Mesendoderm (in vitro differentiated cells): Measurements from ENCODE around the gene KCP.

Experiments
- DNase-seq: peaks from one replicate; pipeline ENCODE4 v3.0.0; 2013
- H2AK5ac ChIP-seq: 2 replicates; pipeline ENCODE4 v1.6.1; 2013; ENCODE audit warnings: low read length, inconsistent platforms
- H2BK120ac ChIP-seq: 2 replicates; pipeline ENCODE4 v1.6.1; 2013; ENCODE audit warnings: low read depth, mild to moderate bottlenecking, low read length, moderate library complexity, mixed read lengths
- H2BK15ac ChIP-seq: replicated peaks from 2 replicates; pipeline ENCODE4 v1.6.1; 2013; ENCODE audit warnings: low read depth, mild to moderate bottlenecking, moderate library complexity
- H2BK5ac ChIP-seq: 2 replicates; pipeline ENCODE4 v1.6.1; 2013; ENCODE audit warnings: low read length, inconsistent platforms
- H3K18ac ChIP-seq: 2 replicates; pipeline ENCODE4 v1.6.1; 2013; ENCODE audit warnings: mild to moderate bottlenecking, low read length, mixed read lengths
- H3K23ac ChIP-seq: one replicate; pipeline ENCODE4 v1.6.1; 2013; ENCODE audit warnings: low read length
- H3K27ac ChIP-seq: 2 replicates; pipeline ENCODE4 v1.5.1; 2013; ENCODE audit warnings: low read depth, mild to moderate bottlenecking, inconsistent platforms, low read length, moderate library complexity
- H3K27me3 ChIP-seq: 2 replicates; pipeline ENCODE4 v1.6.1; 2013; ENCODE audit warnings: low read length, control low read depth, mild to moderate bottlenecking, inconsistent platforms; ENCODE audit not compliant: insufficient read depth, poor library complexity
- H3K36me3 ChIP-seq: 2 replicates; pipeline ENCODE4 v1.6.1; 2013; ENCODE audit warnings: low read length, inconsistent platforms; ENCODE audit not compliant: control insufficient read depth, insufficient read depth
- H3K4ac ChIP-seq: one replicate; pipeline ENCODE4 v1.6.1; 2013; ENCODE audit warnings: low read depth, mild to moderate bottlenecking, low read length, moderate library complexity
- H3K4me1 ChIP-seq: 2 replicates; pipeline ENCODE4 v1.6.1; 2013; ENCODE audit warnings: low read depth, low read length, inconsistent platforms; ENCODE audit not compliant: control insufficient read depth
- H3K4me2 ChIP-seq: 2 replicates; pipeline ENCODE4 v1.6.1; 2013; ENCODE audit warnings: low read length
- H3K4me3 ChIP-seq: 2 replicates; pipeline ENCODE4 v1.5.1; 2013; ENCODE audit warnings: mild to moderate bottlenecking, low read length
- H3K56ac ChIP-seq: one replicate; pipeline ENCODE4 v1.6.1; 2013; ENCODE audit warnings: low read length
- H3K79me1 ChIP-seq: 2 replicates; pipeline ENCODE4 v1.6.1; 2013; ENCODE audit warnings: low read length, inconsistent platforms
- H3K79me2 ChIP-seq: 2 replicates; pipeline ENCODE4 v1.6.1; 2013; ENCODE audit warnings: mild to moderate bottlenecking, low read length; ENCODE audit not compliant: control insufficient read depth, insufficient read depth
- H3K9ac ChIP-seq: 2 replicates; pipeline ENCODE4 v1.6.1; 2013; ENCODE audit warnings: low read length, inconsistent platforms
- H4K5ac ChIP-seq: one replicate; pipeline ENCODE4 v1.6.1; 2013; ENCODE audit warnings: low read length
- H4K8ac ChIP-seq: one replicate; pipeline ENCODE4 v1.6.1; 2013; ENCODE audit warnings: low read depth, mild to moderate bottlenecking, control low read depth, low read length, moderate library complexity
- WGBS: extraction: QIAGEN DNeasy Blood & Tissue Kit; methylation state at CpG from one replicate; pipeline ENCODE4 v1.1.7; 2013; ENCODE audit warnings: low lambda C conversion rate, missing lambda C conversion rate; ENCODE audit not compliant: insufficient coverage; ENCODE audit errors: extremely low coverage; 5-methylcytosine and 5-hydroxymethylcytosine counted together

Gene KCP

DNA sequence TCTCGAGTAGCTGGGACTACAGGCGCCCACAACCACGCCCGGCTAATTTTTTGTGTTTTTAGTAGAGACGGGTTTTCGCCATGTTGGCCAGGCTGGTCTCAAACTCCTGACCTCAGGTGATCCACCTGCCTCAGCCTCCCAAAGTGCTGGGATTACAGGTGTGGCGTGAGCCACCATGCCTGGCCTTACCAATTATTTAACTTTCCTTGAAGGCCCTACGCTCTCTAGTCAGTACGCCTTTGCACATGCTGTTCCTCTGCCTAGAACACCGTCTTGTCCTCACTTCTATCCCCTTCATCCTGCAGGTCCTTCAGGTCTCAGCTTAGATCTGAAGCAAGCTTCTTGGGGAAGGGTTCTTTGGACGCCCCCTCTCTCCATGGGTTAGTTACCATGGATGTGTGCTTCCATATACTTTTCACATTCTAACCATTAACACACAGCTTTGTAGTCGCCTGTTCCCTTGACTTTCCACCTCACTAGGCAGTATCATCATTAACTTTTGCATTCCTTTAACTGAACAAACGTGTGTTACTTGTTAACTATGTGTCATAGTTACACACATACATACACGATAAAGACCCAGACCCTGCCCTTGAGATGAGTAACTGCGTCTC lies 48.4 kb downstream of the KCP start:
- H3K4me3 ChIP-seq = no peak overlapping the region
- no peak overlapping the region for H4K8ac ChIP-seq
- no peak overlapping the region for H3K4ac ChIP-seq
- peak overlapping the region; percentile 83 for H2AK5ac ChIP-seq
- peak overlapping the region; percentile 32 for H3K4me2 ChIP-seq
- peaks cover 1% of the 10 kb centered on the region for H3K79me1 ChIP-seq
- no peak overlapping the region for H4K5ac ChIP-seq
- peak overlapping the region; percentile 30 for H3K9ac ChIP-seq
- H3K4me1 ChIP-seq = no peaks in the 10 kb centered on the region
- H3K36me3 ChIP-seq = peaks cover 3% of the 10 kb centered on the region
- peak overlapping the region; percentile 38 for H3K56ac ChIP-seq
- no peak overlapping the region for H2BK120ac ChIP-seq
- no peak overlapping the region for H3K23ac ChIP-seq
- H3K18ac ChIP-seq = no peak overlapping the region
- H3K27me3 ChIP-seq = no peaks in the 10 kb centered on the region
- no peaks in the 10 kb centered on the region for H3K79me2 ChIP-seq
- no peak overlapping the region for H2BK5ac ChIP-seq
- no peak for DNase-seq
- no CpG with 5 or more reads among the region's 15 CpGs for WGBS
- H3K27ac ChIP-seq = no peak overlapping the region
- no peak overlapping the region for H2BK15ac ChIP-seq

DNA sequence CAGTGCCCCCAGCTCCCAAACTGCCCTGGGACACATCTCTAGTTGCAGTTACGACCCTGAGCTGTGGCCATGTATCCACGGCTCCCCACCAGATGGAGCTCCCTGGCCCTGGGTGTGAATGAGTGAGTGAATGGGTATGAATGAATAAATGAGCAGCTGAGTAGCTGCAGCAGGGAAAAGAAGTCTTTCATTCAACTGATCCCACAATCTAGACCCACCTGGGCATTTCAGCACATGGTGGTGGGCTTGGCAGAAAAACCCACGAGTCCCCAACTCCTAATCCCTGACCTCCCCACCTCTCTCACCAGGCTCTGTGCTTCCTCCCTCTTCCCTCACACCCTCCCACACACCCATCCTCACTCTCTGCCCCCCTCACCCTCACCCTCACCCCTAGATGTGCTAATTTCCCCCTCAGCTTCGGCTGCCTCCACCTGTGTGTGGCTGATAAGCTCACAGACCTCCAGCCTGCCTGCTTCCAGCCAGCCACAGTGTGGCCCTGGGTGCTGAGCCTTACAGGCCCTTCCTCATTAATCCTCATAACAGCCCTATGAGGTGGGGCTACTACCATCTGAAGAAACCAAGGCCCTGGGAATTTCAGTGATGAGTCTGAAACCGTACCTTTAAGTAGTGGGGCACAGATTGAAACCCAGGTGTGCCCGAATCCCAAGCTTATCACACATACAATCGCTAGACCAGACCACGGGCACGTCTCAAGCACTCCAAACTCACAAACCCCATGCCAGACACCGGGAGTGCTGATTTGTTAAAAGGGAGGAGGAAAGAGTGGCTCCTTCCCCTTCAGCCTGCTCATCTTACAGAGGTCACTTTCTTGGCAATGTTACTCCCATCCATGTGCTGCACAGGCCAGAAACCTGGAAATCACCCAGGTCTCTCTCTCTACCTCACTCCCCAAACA lies 50.1 kb downstream of the KCP start:
- peak overlapping the region; percentile 59 for H3K56ac ChIP-seq
- H2BK15ac ChIP-seq = no peak overlapping the region
- H3K27ac ChIP-seq = no peak overlapping the region
- no peaks in the 10 kb centered on the region for H3K4me1 ChIP-seq
- H2AK5ac ChIP-seq = no peak overlapping the region
- DNase-seq = peak; percentile 74
- H3K18ac ChIP-seq = no peak overlapping the region
- H3K23ac ChIP-seq = no peak overlapping the region
- H4K8ac ChIP-seq = no peak overlapping the region
- H3K27me3 ChIP-seq = no peaks in the 10 kb centered on the region
- no CpG with 5 or more reads among the region's 10 CpGs for WGBS
- H3K4ac ChIP-seq = no peak overlapping the region
- peaks cover 1% of the 10 kb centered on the region for H3K79me1 ChIP-seq
- no peak overlapping the region for H3K4me3 ChIP-seq
- H3K79me2 ChIP-seq = no peaks in the 10 kb centered on the region
- peaks cover 7% of the 10 kb centered on the region for H3K36me3 ChIP-seq
- no peak overlapping the region for H2BK5ac ChIP-seq
- no peak overlapping the region for H3K9ac ChIP-seq
- no peak overlapping the region for H3K4me2 ChIP-seq
- H2BK120ac ChIP-seq = no peak overlapping the region
- H4K5ac ChIP-seq = no peak overlapping the region

DNA sequence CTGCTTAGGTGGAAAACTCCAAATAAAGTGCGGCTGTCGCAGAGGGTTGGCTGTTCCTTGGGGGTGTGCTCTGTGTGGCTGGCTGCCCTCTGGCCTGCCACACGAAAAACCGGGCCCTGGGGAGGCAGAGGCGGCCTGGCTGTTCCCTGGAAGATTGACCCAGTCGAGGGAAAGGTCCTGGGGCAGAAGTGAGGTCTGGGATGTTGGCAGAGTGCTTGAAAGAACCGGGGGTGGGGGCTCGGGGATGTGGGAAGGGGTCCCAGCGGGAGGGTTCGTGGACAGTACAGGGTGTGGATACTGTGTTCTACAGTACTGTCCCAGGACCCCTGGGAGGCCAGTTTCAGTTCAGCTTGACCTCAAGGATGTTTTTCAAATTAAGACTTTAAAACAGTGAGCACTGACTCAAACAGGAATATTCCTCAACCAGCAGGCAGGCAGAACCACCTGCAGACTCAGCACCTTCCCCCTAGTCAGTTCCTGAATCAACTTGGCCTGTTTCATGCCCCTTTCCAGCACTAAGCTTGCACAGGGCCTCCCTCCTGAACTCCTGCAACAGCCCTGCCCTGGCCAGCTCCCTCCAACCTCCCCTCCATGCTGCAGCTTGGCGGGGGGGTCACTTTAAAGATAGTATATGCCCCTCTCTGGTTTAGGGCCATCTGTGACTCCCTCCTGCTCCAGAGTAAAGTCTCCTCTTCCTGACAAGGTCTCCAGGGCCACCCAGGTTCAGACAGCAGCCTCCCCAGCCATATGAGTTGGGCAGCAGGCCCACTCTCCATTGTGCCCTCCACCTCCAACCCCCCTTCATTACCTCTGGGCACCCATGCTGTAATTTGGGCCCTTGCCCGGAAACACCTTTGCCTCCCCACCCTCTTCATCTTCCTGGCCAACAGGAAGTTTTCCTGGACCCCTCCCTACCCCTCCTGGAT lies 51.0 kb downstream of the KCP start:
- Histone ChIP-seq H3K36me3 (peaks cover 10% of the 10 kb centered on the region), H3K18ac (no peak overlapping the region), H3K9ac (no peak overlapping the region), H2BK5ac (no peak overlapping the region), H4K5ac (no peak overlapping the region), H2AK5ac (no peak overlapping the region), H3K4ac (no peak overlapping the region), H4K8ac (no peak overlapping the region), H3K27me3 (no peaks in the 10 kb centered on the region), H3K23ac (no peak overlapping the region), H3K56ac (no peak overlapping the region), H2BK120ac (no peak overlapping the region), H3K4me3 (no peak overlapping the region), H3K4me1 (no peaks in the 10 kb centered on the region), H3K4me2 (no peak overlapping the region), H3K79me1 (peaks cover 1% of the 10 kb centered on the region), H2BK15ac (no peak overlapping the region), H3K27ac (no peak overlapping the region), H3K79me2 (no peaks in the 10 kb centered on the region)
- no CpG with 5 or more reads among the region's 12 CpGs for WGBS
- no peak for DNase-seq

DNA sequence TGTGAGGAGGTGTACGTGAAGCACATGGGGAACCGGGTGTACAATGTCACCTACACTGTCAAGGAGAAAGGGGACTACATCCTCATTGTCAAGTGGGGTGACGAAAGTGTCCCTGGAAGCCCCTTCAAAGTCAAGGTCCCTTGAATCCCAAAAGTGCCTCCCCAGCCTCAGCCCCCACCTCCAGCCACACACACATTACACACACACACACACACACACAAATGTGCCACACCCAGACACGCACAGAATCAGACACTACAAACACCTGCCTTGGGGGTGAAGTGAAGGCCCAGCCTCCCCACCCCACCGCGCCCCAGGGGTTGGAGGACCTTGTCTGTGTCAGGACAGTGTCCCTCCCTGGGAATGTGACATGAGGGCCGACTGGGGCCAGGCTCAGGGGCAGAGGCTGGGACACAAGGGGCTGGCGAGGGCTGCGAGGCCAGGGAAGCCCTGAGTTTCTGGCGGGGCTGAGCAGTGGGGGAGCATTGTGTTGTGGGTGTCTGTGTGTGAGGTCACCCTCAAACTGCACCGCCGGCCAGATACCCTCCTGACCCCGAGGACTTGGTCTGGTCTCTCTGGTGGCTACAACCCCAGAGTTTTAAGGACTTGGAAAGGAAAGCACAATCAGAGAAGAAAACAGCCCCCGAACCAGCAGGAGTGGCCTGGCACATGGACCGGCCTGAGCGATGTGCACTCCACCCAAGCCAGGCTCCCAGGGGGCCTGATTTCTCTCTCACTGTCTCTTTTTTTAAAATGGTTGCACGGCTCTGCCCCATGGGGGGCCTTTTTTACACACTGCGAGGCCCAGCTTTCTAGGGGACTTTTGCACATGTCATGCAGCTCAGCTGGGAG lies 51.9 kb downstream of the KCP start:
- Histone ChIP-seq H3K36me3 (peaks cover 12% of the 10 kb centered on the region), H4K8ac (no peak overlapping the region), H3K4me3 (no peak overlapping the region), H3K27ac (no peak overlapping the region), H2BK5ac (no peak overlapping the region), H3K4ac (no peak overlapping the region), H3K4me2 (no peak overlapping the region), H3K18ac (no peak overlapping the region), H3K4me1 (no peaks in the 10 kb centered on the region), H3K56ac (no peak overlapping the region), H3K9ac (no peak overlapping the region), H3K79me1 (peaks cover 1% of the 10 kb centered on the region), H3K79me2 (no peaks in the 10 kb centered on the region), H3K23ac (no peak overlapping the region), H2BK120ac (no peak overlapping the region), H4K5ac (no peak overlapping the region), H3K27me3 (no peaks in the 10 kb centered on the region), H2AK5ac (no peak overlapping the region), H2BK15ac (no peak overlapping the region)
- DNase-seq = no peak
- no CpG with 5 or more reads among the region's 18 CpGs for WGBS

DNA sequence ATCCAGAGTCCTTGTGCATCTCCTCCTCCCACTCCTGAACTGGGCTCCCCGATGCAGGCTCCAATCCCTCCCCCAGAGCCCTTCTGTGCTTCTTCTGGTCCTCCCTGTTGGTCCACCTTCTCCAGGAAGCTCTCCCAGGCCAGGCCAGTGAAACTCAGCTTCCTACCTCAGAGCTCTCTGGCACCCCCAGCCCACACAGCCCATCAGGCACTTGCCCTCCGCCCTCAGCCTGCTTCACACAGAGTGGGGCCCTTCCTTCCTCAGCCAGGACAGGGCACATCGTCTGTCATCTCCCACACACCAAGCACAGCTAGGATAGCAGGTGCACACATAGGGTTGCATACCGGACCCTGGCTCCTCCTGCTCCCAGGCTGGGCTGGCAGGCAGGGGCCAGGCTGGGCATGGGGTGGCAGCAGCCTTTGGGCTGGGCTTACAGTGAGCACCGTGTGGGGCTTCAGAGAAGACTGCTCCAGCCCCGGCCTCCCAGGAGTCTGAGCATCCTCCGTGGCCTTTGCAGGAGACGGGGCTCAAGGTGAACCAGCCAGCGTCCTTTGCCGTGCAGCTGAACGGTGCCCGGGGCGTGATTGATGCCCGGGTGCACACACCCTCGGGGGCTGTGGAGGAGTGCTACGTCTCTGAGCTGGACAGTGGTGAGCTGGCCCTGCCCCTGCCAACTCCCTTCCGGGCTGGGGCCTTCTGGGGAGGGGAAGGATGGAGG lies 54.3 kb downstream of the KCP start:
- Histone ChIP-seq H3K79me1 (no peaks in the 10 kb centered on the region), H3K4me3 (no peak overlapping the region), H2BK15ac (no peak overlapping the region), H2BK5ac (no peak overlapping the region), H3K23ac (no peak overlapping the region), H3K18ac (no peak overlapping the region), H3K9ac (no peak overlapping the region), H3K27me3 (no peaks in the 10 kb centered on the region), H3K4me2 (no peak overlapping the region), H3K56ac (no peak overlapping the region), H2BK120ac (no peak overlapping the region), H4K8ac (no peak overlapping the region), H3K4me1 (no peaks in the 10 kb centered on the region), H3K27ac (no peak overlapping the region), H4K5ac (no peak overlapping the region), H3K79me2 (no peaks in the 10 kb centered on the region), H3K36me3 (peaks cover 20% of the 10 kb centered on the region), H2AK5ac (no peak overlapping the region), H3K4ac (no peak overlapping the region)
- no peak for DNase-seq
- WGBS = no CpG with 5 or more reads among the region's 17 CpGs
